Measurements from ENCODE around the gene TLE3.
"Not testable (repeated sequence)": the region's sequence is repeated elsewhere in the genome, so short reads cannot be mapped to it uniquely, and the experiment has no call there.

TLE3 gene

GRCh38 chr15:70112572-70113303, 15.0 kb upstream of the TLE3 start:
- H3K27ac Mint-ChIP-seq; H3K27me3 Mint-ChIP-seq; H3K9me3 Mint-ChIP-seq (ENCODE audit: low read depth); H3K4me3 Mint-ChIP-seq; H3K4me1 Mint-ChIP-seq (ENCODE audit: low read depth); H3K36me3 Mint-ChIP-seq: not testable (repeated sequence)

GRCh38 chr15:70112074-70112395, 14.3 kb upstream of the TLE3 start:
- Mint-ChIP-seq H3K36me3 (no peaks in the 10 kb centered on the region), H3K4me1 (ENCODE audit: low read depth) (peaks cover 1% of the 10 kb centered on the region), H3K4me3 (no peak overlapping the region), H3K27ac (no peak overlapping the region), H3K9me3 (ENCODE audit: low read depth) (no peaks in the 10 kb centered on the region), H3K27me3 (peaks cover 5% of the 10 kb centered on the region)

- peaks cover 1% of the 10 kb centered on the region for H3K4me1 Mint-ChIP-seq (ENCODE audit: low read depth)
- no peak overlapping the region for H3K27ac Mint-ChIP-seq
- H3K9me3 Mint-ChIP-seq (ENCODE audit: low read depth): no peaks in the 10 kb centered on the region
- peaks cover 5% of the 10 kb centered on the region for H3K27me3 Mint-ChIP-seq
- no peak overlapping the region for H3K4me3 Mint-ChIP-seq
- no peaks in the 10 kb centered on the region for H3K36me3 Mint-ChIP-seq
Measured at GRCh38 chr15:70111203-70112073, 13.7 kb upstream of the TLE3 start.

GRCh38 chr15:70109978-70110377, 12.3 kb upstream of the TLE3 start:
- H3K27me3 Mint-ChIP-seq: peaks cover 5% of the 10 kb centered on the region
- H3K4me3 Mint-ChIP-seq: no peak overlapping the region
- H3K36me3 Mint-ChIP-seq: no peaks in the 10 kb centered on the region
- H3K9me3 Mint-ChIP-seq (ENCODE audit: low read depth): no peaks in the 10 kb centered on the region
- no peak overlapping the region for H3K27ac Mint-ChIP-seq
- peaks cover 1% of the 10 kb centered on the region for H3K4me1 Mint-ChIP-seq (ENCODE audit: low read depth)

- Mint-ChIP-seq H3K4me1 (ENCODE audit: low read depth) (peaks cover 1% of the 10 kb centered on the region), H3K4me3 (no peak overlapping the region), H3K9me3 (ENCODE audit: low read depth) (no peaks in the 10 kb centered on the region), H3K36me3 (no peaks in the 10 kb centered on the region), H3K27ac (no peak overlapping the region), H3K27me3 (peaks cover 5% of the 10 kb centered on the region)
Measured at GRCh38 chr15:70109531-70109930, 11.8 kb upstream of the TLE3 start.

GRCh38 chr15:70103880-70104626, 6.3 kb upstream of the TLE3 start:
- H3K9me3 Mint-ChIP-seq (ENCODE audit: low read depth): no peaks in the 10 kb centered on the region
- H3K36me3 Mint-ChIP-seq: no peaks in the 10 kb centered on the region
- no peak overlapping the region for H3K4me3 Mint-ChIP-seq
- no peaks in the 10 kb centered on the region for H3K27me3 Mint-ChIP-seq
- peaks cover 12% of the 10 kb centered on the region for H3K4me1 Mint-ChIP-seq (ENCODE audit: low read depth)
- no peak overlapping the region for H3K27ac Mint-ChIP-seq

- Mint-ChIP-seq H3K27ac (no peak overlapping the region), H3K4me3 (no peak overlapping the region), H3K36me3 (no peaks in the 10 kb centered on the region), H3K27me3 (no peaks in the 10 kb centered on the region), H3K9me3 (ENCODE audit: low read depth) (no peaks in the 10 kb centered on the region), H3K4me1 (ENCODE audit: low read depth) (peaks cover 17% of the 10 kb centered on the region)
Measured at GRCh38 chr15:70102827-70103226, 5.1 kb upstream of the TLE3 start.

GRCh38 chr15:70101459-70102113, 3.9 kb upstream of the TLE3 start:
- H3K4me3 Mint-ChIP-seq: no peak overlapping the region

GRCh38 chr15:70100474-70101341, 3.0 kb upstream of the TLE3 start:
- H3K4me3 Mint-ChIP-seq: peak overlapping the region; percentile 68
- peaks cover 19% of the 10 kb centered on the region for H3K4me1 Mint-ChIP-seq (ENCODE audit: low read depth)
- no peaks in the 10 kb centered on the region for H3K27me3 Mint-ChIP-seq
- H3K9me3 Mint-ChIP-seq (ENCODE audit: low read depth): no peaks in the 10 kb centered on the region
- H3K36me3 Mint-ChIP-seq: no peaks in the 10 kb centered on the region
- peak overlapping the region; percentile 10 for H3K27ac Mint-ChIP-seq

More at GRCh38 chr15:70101459-70102113, 3.9 kb upstream of the TLE3 start:
- Mint-ChIP-seq H3K36me3 (no peaks in the 10 kb centered on the region), H3K9me3 (ENCODE audit: low read depth) (no peaks in the 10 kb centered on the region), H3K27me3 (no peaks in the 10 kb centered on the region), H3K27ac (no peak overlapping the region), H3K4me1 (ENCODE audit: low read depth) (peaks cover 17% of the 10 kb centered on the region)

GRCh38 chr15:70099967-70100473, 2.3 kb upstream of the TLE3 start:
- Mint-ChIP-seq H3K4me1 (ENCODE audit: low read depth) (peaks cover 21% of the 10 kb centered on the region), H3K27ac (peak overlapping the region; percentile 99), H3K36me3 (peaks cover 1% of the 10 kb centered on the region), H3K27me3 (no peaks in the 10 kb centered on the region), H3K4me3 (peak overlapping the region; percentile 95), H3K9me3 (ENCODE audit: low read depth) (no peaks in the 10 kb centered on the region)

- Mint-ChIP-seq H3K9me3 (ENCODE audit: low read depth) (no peaks in the 10 kb centered on the region), H3K36me3 (peaks cover 6% of the 10 kb centered on the region), H3K27ac (peak overlapping the region; percentile 99), H3K4me3 (peak overlapping the region; percentile 95), H3K27me3 (no peaks in the 10 kb centered on the region), H3K4me1 (ENCODE audit: low read depth) (peaks cover 27% of the 10 kb centered on the region)
Measured at GRCh38 chr15:70099167-70099966, 1.6 kb upstream of the TLE3 start.

- Mint-ChIP-seq H3K27ac (peak overlapping the region; percentile 99), H3K9me3 (ENCODE audit: low read depth) (no peaks in the 10 kb centered on the region), H3K4me3 (peak overlapping the region; percentile 97), H3K4me1 (ENCODE audit: low read depth) (peaks cover 34% of the 10 kb centered on the region), H3K27me3 (no peaks in the 10 kb centered on the region), H3K36me3 (peaks cover 8% of the 10 kb centered on the region)
Measured at GRCh38 chr15:70098461-70099166, 897 bp upstream of the TLE3 start.

- H3K27me3 Mint-ChIP-seq: no peaks in the 10 kb centered on the region
- peak overlapping the region; percentile 99 for H3K27ac Mint-ChIP-seq
- H3K4me1 Mint-ChIP-seq (ENCODE audit: low read depth): peaks cover 39% of the 10 kb centered on the region
- H3K36me3 Mint-ChIP-seq: peaks cover 11% of the 10 kb centered on the region
- no peaks in the 10 kb centered on the region for H3K9me3 Mint-ChIP-seq (ENCODE audit: low read depth)
- peak overlapping the region; percentile 97 for H3K4me3 Mint-ChIP-seq
Measured at GRCh38 chr15:70098153-70098460, 390 bp upstream of the TLE3 start.
